LNCAP (cell line): Measurements from ENCODE around the gene RNASEL.

Experiments
- TF ChIP-seq, protein P1 (sequence below): fragments of 450-650 bp; IDR thresholded peaks from 2 replicates; pipeline ENCODE4 v1.5.1; 2017; ENCODE audit warnings: mild to moderate bottlenecking

Gene RNASEL

GRCh38 chr1:182564406-182565004, 24.6 kb downstream of the RNASEL start:
- TF ChIP-seq, protein P1, sequence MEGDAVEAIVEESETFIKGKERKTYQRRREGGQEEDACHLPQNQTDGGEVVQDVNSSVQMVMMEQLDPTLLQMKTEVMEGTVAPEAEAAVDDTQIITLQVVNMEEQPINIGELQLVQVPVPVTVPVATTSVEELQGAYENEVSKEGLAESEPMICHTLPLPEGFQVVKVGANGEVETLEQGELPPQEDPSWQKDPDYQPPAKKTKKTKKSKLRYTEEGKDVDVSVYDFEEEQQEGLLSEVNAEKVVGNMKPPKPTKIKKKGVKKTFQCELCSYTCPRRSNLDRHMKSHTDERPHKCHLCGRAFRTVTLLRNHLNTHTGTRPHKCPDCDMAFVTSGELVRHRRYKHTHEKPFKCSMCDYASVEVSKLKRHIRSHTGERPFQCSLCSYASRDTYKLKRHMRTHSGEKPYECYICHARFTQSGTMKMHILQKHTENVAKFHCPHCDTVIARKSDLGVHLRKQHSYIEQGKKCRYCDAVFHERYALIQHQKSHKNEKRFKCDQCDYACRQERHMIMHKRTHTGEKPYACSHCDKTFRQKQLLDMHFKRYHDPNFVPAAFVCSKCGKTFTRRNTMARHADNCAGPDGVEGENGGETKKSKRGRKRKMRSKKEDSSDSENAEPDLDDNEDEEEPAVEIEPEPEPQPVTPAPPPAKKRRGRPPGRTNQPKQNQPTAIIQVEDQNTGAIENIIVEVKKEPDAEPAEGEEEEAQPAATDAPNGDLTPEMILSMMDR: no peak

DNA sequence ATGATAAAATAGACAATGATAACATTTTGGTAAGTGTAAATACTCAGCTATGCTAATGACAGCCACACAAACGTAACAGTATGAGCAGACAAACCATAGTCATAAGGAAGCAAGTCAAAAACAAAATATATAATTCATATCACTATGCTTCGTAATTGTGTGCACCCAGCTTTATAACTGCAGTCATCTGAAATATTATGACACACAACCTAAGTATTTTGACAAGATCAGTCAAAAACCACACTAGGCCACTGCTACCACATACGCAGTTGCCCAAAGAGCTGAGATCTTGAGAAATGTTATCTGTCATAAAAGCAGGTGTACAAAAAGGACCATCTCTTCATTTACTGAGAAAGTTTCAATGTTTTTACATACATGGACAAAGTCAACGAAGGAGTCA, 26.0 kb downstream of the RNASEL start:
- TF ChIP-seq, protein P1: no peak

DNA sequence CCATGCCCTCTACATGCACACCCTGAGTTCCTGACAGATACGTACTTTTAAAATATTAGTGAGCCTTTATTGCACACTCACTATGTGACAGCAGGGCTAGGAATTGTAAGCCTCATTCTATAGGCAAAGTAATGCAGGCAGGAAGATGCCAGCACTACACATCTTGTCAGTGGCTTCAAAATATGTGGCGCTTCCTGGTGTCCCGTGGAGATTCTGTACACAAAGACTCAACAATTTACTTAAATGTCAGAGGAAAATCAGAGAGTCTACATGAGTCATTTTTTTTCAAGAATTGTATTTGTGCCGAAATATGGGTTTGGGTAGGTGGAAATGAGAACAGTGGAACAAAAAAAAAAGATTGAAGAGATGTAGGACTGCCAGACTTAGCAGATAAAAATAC, 27.6 kb downstream of the RNASEL start:
- TF ChIP-seq, protein P1: no peak

- TF ChIP-seq, protein P1: no peak
These were observed 28.6 kb downstream of the RNASEL start for GRCh38 chr1:182560392-182560984.

DNA sequence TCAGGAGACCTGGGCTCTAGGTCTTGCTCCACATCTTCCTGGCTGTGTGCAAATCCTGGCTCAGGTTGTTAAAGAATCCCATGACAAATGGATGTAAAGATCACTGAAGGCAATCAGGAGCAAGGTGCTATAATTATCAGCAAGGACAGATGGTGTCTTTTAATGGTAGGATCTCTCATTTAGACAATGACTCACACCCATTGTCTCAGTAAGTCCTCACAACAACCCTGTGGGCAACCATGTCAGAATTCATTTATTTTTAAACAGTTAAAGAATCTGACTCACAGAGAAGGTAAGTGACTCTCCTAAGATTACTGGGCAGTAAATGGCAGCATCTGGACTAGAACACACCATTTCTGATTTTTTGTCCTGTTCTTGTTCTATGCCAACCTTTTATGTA, 32.8 kb downstream of the RNASEL start:
- TF ChIP-seq, protein P1: no peak

GRCh38 chr1:182555493-182555892, 33.6 kb downstream of the RNASEL start:
- TF ChIP-seq, protein P1: no peak

DNA sequence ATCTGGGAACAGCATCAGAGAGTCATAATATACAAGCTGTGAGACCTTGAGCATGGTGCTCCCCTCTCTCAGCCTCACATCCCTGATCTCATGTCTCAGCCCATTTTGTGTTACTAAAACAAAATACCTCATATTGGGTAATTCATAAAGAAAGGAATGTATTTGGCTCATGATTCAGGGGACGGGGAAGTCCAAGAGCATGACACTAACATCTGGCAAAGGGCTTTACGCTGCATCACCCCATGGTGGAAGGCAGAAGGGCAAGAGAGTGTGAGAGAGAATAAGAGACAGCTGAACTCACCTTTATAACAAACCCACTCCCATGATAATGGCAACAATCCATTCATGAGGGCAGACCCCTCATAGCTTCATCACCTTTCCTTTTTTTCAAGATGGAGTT, 36.5 kb downstream of the RNASEL start:
- TF ChIP-seq, protein P1: no peak
